ENCODE results near the gene RNF114.

DNA sequence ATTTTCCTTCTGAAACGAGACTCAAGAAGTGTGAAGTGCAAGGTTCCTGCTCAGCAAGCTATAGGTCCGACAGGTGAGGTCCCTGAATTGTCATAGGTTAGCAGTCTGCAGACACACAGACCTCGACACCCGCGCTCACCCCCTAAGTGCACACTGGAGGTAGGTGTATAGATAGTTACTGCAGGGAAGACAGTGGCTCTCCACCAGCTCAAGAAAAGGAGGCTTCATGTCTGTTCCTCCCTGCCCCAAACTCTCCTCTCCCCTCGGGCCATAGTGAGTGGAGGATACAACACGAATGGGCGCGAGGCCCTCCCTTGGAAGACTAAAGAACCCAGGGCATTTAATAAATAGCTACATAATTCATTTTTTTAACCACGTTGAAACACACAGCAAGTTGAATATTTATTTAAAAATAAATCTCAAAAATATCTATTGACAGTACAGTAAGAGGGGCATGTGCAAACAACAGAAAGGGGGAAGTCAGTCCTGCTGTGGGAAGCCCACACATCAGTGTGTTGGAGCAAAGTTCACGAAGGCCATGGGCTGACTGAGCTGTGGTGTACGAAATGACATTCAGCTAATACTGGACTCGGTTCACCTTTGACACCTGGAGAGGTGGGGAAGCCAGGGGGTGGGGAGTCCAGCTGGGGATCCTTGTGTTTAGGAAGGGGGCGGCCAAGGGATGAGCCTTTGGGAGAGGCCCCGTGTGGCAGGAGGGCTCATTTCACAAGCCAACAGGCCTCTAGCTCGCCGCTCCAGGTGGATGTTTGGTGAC lies 31.6 kb upstream of the RNF114 start:
- no peak for TF ChIP-seq EZH2 (IDR thresholded peaks at IDR 0.05; ENCODE audit: low read length, missing control alignments)
- TF ChIP-seq, protein P1, sequence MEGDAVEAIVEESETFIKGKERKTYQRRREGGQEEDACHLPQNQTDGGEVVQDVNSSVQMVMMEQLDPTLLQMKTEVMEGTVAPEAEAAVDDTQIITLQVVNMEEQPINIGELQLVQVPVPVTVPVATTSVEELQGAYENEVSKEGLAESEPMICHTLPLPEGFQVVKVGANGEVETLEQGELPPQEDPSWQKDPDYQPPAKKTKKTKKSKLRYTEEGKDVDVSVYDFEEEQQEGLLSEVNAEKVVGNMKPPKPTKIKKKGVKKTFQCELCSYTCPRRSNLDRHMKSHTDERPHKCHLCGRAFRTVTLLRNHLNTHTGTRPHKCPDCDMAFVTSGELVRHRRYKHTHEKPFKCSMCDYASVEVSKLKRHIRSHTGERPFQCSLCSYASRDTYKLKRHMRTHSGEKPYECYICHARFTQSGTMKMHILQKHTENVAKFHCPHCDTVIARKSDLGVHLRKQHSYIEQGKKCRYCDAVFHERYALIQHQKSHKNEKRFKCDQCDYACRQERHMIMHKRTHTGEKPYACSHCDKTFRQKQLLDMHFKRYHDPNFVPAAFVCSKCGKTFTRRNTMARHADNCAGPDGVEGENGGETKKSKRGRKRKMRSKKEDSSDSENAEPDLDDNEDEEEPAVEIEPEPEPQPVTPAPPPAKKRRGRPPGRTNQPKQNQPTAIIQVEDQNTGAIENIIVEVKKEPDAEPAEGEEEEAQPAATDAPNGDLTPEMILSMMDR (conservative IDR thresholded peaks at IDR 0.05 in 1 of 2, IDR thresholded peaks at IDR 0.05 in 1 of 2; ENCODE audit: low read depth in 1 of 2, low read length in 2 of 2) = no peak
